ENCODE results near the gene CAMTA1. TPM values are rescaled to one million over a fixed set of nuclear protein-coding genes. Genes with fewer than 3 reads are reported as not detected.

The CAMTA1 gene
- total RNA-seq, 1 donor from 2014 or later, result 109 TPM

DNA sequence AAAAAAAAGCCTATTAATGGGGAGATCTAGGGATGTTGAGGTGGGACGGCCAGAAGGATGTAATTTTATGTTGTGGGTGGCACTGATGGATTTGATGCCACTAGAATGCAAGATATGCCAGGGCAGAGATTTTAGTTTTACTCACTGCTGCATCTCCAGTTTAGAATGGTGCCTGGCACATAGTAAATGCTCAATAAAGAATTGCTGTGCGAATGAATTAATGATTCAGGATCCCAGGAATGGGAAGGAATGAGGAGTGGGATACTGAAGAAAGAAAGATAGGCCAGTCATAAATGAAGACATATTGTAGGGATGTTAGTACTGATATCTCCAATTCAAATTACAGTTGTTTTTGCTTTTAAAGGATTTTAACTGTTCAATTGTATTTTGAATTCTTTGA lies 72.6 kb downstream of the CAMTA1 start:
- Mint-ChIP-seq H3K36me3 (ENCODE audit: low read depth) (peaks cover 20% of the 10 kb centered on the region), H3K27me3 (ENCODE audit: low read depth) (no peaks in the 10 kb centered on the region), H3K4me1 (peaks cover 9% of the 10 kb centered on the region), H3K4me3 (no peak overlapping the region), H3K27ac (ENCODE audit: unreplicated experiment) (no peak overlapping the region), H3K9me3 (peaks cover 2% of the 10 kb centered on the region)
- TF ChIP-seq, protein P1, sequence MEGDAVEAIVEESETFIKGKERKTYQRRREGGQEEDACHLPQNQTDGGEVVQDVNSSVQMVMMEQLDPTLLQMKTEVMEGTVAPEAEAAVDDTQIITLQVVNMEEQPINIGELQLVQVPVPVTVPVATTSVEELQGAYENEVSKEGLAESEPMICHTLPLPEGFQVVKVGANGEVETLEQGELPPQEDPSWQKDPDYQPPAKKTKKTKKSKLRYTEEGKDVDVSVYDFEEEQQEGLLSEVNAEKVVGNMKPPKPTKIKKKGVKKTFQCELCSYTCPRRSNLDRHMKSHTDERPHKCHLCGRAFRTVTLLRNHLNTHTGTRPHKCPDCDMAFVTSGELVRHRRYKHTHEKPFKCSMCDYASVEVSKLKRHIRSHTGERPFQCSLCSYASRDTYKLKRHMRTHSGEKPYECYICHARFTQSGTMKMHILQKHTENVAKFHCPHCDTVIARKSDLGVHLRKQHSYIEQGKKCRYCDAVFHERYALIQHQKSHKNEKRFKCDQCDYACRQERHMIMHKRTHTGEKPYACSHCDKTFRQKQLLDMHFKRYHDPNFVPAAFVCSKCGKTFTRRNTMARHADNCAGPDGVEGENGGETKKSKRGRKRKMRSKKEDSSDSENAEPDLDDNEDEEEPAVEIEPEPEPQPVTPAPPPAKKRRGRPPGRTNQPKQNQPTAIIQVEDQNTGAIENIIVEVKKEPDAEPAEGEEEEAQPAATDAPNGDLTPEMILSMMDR (conservative IDR thresholded peaks at IDR 0.05), result no peak
- no peak for DNase-seq (ENCODE audit: low read depth, low spot score)

DNA sequence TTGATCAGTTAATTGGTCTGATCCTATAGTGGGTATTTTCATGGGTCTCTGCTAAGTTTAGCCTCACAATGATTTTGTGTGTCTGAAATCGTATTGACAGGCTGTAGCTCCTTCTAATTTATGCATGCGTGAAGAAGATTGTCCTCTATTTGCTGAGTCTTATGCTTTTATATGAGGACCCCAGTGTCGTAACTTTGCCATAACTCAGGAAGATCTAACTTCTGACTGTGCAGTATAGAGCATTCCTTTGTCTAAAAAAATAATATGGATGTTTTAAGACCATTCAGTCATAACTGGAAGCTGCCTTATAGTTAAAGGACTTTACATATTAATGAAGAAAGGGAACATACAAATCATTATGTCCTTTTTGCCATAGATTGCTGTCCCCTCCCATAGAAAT lies 73.3 kb downstream of the CAMTA1 start:
- no peak for DNase-seq (ENCODE audit: low read depth, low spot score)
- Mint-ChIP-seq H3K27me3 (ENCODE audit: low read depth) (no peaks in the 10 kb centered on the region), H3K36me3 (ENCODE audit: low read depth) (peaks cover 18% of the 10 kb centered on the region), H3K27ac (ENCODE audit: unreplicated experiment) (no peak overlapping the region), H3K4me1 (peaks cover 9% of the 10 kb centered on the region), H3K4me3 (no peak overlapping the region), H3K9me3 (peaks cover 2% of the 10 kb centered on the region)
- TF ChIP-seq, protein P1 (conservative IDR thresholded peaks at IDR 0.05), result no peak

DNA sequence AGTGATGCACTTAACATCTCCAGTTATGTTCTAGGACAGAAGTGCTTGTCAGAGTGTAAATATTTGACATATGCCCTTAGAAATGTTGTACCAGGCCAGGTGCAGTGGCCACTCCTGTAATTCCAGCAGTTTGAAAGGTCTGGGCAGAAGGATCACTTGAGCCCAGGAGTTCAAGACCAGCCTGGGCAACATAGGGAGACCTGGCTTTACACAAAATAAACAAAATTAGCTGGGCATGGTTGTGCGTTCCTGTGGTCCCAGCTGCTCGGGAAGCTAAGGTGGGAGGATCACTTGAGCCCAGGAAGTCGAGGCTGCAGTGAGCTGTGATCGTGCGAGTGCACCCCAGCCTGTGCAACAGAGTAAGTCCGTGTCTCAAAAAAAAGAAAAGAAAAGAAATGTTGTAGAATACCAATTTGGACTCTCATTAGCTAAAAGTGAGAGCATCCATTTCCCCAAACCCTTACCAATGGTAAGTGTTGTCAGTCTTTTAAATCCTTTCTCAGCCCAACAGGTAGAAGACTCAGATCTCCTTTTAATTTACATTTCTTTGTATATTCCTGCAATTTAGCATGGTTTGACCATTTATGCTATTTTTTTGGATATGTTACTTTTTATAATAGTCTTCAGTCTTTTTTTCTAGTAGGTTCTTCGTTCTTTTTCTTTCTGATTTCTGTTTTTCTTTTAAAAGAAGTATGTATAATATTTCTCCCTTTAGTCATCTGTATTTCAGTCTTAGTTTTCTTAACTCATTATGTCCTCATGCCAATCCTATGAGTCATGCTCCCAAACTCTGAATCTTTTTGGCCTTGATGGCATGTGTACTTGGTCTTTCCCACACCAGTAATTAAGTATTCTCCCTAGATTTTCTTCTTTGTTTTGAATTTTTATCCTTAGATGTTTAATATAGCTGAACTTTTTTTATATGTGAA lies 74.4 kb downstream of the CAMTA1 start:
- H3K36me3 Mint-ChIP-seq (ENCODE audit: low read depth), result peaks cover 16% of the 10 kb centered on the region
- no peak overlapping the region for H3K27ac Mint-ChIP-seq (ENCODE audit: unreplicated experiment)
- TF ChIP-seq, protein P1 (conservative IDR thresholded peaks at IDR 0.05), result no peak
- no peaks in the 10 kb centered on the region for H3K9me3 Mint-ChIP-seq
- H3K27me3 Mint-ChIP-seq (ENCODE audit: low read depth), result no peaks in the 10 kb centered on the region
- peaks cover 13% of the 10 kb centered on the region for H3K4me1 Mint-ChIP-seq
- DNase-seq (ENCODE audit: low read depth, low spot score), result no peak
- no peak overlapping the region for H3K4me3 Mint-ChIP-seq

DNA sequence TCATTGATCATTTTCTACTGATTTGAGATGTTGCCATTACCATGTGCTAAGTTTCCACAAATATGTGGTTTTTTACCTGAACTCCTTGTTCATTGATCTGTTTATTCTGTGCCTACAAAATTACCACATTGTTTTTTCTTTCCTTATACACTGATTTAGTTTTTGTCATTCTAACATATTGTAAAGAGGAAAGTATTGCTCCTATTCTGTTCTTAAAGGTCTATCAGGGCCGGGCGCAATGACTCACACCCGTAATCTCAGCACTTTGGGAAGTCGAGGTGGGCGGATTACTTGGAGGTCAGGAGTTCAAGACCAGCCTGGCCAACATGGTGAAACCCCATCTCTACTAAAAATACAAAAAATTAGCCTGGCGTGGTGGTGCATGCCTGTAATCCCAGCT lies 75.1 kb downstream of the CAMTA1 start:
- no peak overlapping the region for H3K4me3 Mint-ChIP-seq
- H3K36me3 Mint-ChIP-seq (ENCODE audit: low read depth), result peaks cover 13% of the 10 kb centered on the region
- H3K9me3 Mint-ChIP-seq, result no peaks in the 10 kb centered on the region
- peaks cover 15% of the 10 kb centered on the region for H3K4me1 Mint-ChIP-seq
- no peak overlapping the region for H3K27ac Mint-ChIP-seq (ENCODE audit: unreplicated experiment)
- TF ChIP-seq, protein P1 (conservative IDR thresholded peaks at IDR 0.05), result no peak
- DNase-seq (ENCODE audit: low read depth, low spot score), result no peak
- no peaks in the 10 kb centered on the region for H3K27me3 Mint-ChIP-seq (ENCODE audit: low read depth)

DNA sequence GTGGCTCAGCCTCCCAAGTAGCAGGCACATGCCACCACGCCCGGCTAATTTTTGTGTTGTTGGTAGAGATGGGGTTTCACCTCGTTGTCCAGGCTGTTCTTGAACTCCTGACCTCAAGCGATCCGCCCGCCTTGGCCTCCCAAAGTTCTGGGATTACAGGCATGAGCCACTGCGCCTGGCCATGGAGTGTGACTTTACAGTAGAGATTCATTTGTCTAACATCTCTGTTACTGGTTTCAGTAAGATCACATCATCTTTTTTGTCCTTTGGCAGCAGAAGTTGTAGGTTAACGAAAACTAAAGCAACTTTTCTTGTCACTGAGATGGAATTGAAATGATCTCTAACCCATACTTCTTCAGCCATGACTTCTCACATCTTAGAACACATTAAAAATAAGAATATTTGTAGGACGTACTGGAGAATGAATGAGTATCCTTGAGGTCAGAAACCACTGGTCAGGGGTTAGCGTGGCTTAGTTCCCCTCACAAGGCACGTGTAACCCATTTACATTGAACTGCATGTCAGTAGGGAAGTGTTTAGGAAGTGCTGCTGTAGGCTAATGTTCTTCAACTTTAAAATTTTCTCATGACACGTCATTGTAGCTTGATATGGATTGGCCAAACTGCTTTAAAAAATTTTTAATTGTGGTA lies 75.9 kb downstream of the CAMTA1 start:
- no peak for DNase-seq (ENCODE audit: low read depth, low spot score)
- Mint-ChIP-seq H3K9me3 (no peaks in the 10 kb centered on the region), H3K4me1 (peaks cover 23% of the 10 kb centered on the region), H3K27ac (ENCODE audit: unreplicated experiment) (no peak overlapping the region), H3K36me3 (ENCODE audit: low read depth) (peaks cover 11% of the 10 kb centered on the region), H3K27me3 (ENCODE audit: low read depth) (no peaks in the 10 kb centered on the region), H3K4me3 (no peak overlapping the region)
- TF ChIP-seq, protein P1 (conservative IDR thresholded peaks at IDR 0.05), result no peak

Data from neural crest cell (in vitro differentiated cells).